RWPE2 (cell line): Measurements from ENCODE around the gene CAMK1D.
"Not testable (repeated sequence)": the region's sequence is repeated elsewhere in the genome, so short reads cannot be mapped to it uniquely, and the experiment has no call there.

Experiments
- ATAC-seq: fragments of 200-7000 bp; cut with Tn5 transposase; 3 replicates; pipeline ENCODE4 v1.9.1; 2021; ENCODE audit warnings: low read depth
- DNase-seq: peaks from one replicate; pipeline ENCODE4 v3.0.0-alpha.2; 2020; ENCODE audit warnings: low spot score
- H3K27ac ChIP-seq: fragments of 450-650 bp; 2 replicates; pipeline ENCODE4 v1.5.1; 2017; ENCODE audit warnings: mild to moderate bottlenecking; ENCODE audit not compliant: poor library complexity, severe bottlenecking
- H3K27me3 ChIP-seq: fragments of 250-450 bp; sonication (Bioruptor Pico); 2 replicates; pipeline ENCODE4 v1.5.1; 2021; ENCODE audit warnings: mild to moderate bottlenecking, moderate library complexity; ENCODE audit not compliant: insufficient read depth, poor library complexity, severe bottlenecking
- H3K36me3 ChIP-seq: fragments of 250-450 bp; sonication (Bioruptor Pico); 2 replicates; pipeline ENCODE4 v1.5.1; 2020; ENCODE audit warnings: low read depth, mild to moderate bottlenecking, moderate library complexity
- H3K4me1 ChIP-seq: fragments of 250-450 bp; sonication (Bioruptor Pico); 2 replicates; pipeline ENCODE4 v1.5.1; 2021; ENCODE audit warnings: mild to moderate bottlenecking, moderate library complexity; ENCODE audit not compliant: insufficient read depth, poor library complexity, severe bottlenecking
- H3K4me3 ChIP-seq: fragments of 250-450 bp; sonication (Bioruptor Pico); 2 replicates; pipeline ENCODE4 v1.5.1; 2021; ENCODE audit warnings: mild to moderate bottlenecking, moderate library complexity; ENCODE audit not compliant: severe bottlenecking
- H3K9me3 ChIP-seq: fragments of 250-450 bp; sonication (Bioruptor Pico); 2 replicates; pipeline ENCODE4 v1.5.1; 2021; ENCODE audit warnings: mild to moderate bottlenecking, moderate library complexity; ENCODE audit not compliant: severe bottlenecking
- CTCF ChIP-seq: fragments of 450-650 bp; IDR thresholded peaks from one replicate; pipeline ENCODE4 v1.5.1; 2017; ENCODE audit warnings: mild to moderate bottlenecking, moderate library complexity; ENCODE audit not compliant: poor library complexity, severe bottlenecking

Gene CAMK1D

GRCh38 chr10:12353399-12354242, 4.3 kb downstream of the CAMK1D start:
- H3K27me3 ChIP-seq = no peaks in the 10 kb centered on the region
- no peak overlapping the region for H3K27ac ChIP-seq
- no peaks in the 10 kb centered on the region for H3K36me3 ChIP-seq
- ATAC-seq = no peak
- no peaks in the 10 kb centered on the region for H3K9me3 ChIP-seq
- TF ChIP-seq CTCF = no peak
- DNase-seq = no peak
- no peaks in the 10 kb centered on the region for H3K4me1 ChIP-seq
- no peak overlapping the region for H3K4me3 ChIP-seq

- H3K27me3 ChIP-seq, ATAC-seq, DNase-seq, H3K27ac ChIP-seq, H3K36me3 ChIP-seq, H3K4me1 ChIP-seq, H3K4me3 ChIP-seq, H3K9me3 ChIP-seq: not testable (repeated sequence)
Measured at GRCh38 chr10:12354696-12355095, 5.3 kb downstream of the CAMK1D start.

- Histone ChIP-seq H3K4me1 (no peaks in the 10 kb centered on the region), H3K27ac (no peak overlapping the region), H3K36me3 (no peaks in the 10 kb centered on the region), H3K27me3 (no peaks in the 10 kb centered on the region), H3K4me3 (no peak overlapping the region), H3K9me3 (no peaks in the 10 kb centered on the region)
- ATAC-seq (no peak), DNase-seq (no peak)
- no peak for TF ChIP-seq CTCF
Measured at GRCh38 chr10:12355384-12355783, 6.0 kb downstream of the CAMK1D start.

GRCh38 chr10:12357525-12358151, 8.3 kb downstream of the CAMK1D start:
- no peak for TF ChIP-seq CTCF
- H3K36me3 ChIP-seq = no peaks in the 10 kb centered on the region
- H3K9me3 ChIP-seq = no peaks in the 10 kb centered on the region
- no peak for DNase-seq
- H3K27ac ChIP-seq = no peak overlapping the region
- no peak overlapping the region for H3K4me3 ChIP-seq
- H3K27me3 ChIP-seq = no peaks in the 10 kb centered on the region
- no peak for ATAC-seq
- no peaks in the 10 kb centered on the region for H3K4me1 ChIP-seq

GRCh38 chr10:12358863-12359564, 9.7 kb downstream of the CAMK1D start:
- Histone ChIP-seq H3K4me3 (no peak overlapping the region), H3K27ac (no peak overlapping the region), H3K9me3 (no peaks in the 10 kb centered on the region), H3K27me3 (no peaks in the 10 kb centered on the region), H3K4me1 (no peaks in the 10 kb centered on the region), H3K36me3 (no peaks in the 10 kb centered on the region)
- TF ChIP-seq CTCF = no peak
- ATAC-seq (no peak), DNase-seq (no peak)
